Neuron (in vitro differentiated cells): ENCODE data around the gene SCN2A.

ENCODE experiments used
- H2AFZ ChIP-seq: one replicate; pipeline ENCODE4 v1.6.1; 2013; ENCODE audit warnings: low read depth, mild to moderate bottlenecking, inconsistent platforms, low read length, moderate library complexity
- H3K27me3 ChIP-seq: one replicate; pipeline ENCODE4 v1.6.1; 2013; ENCODE audit warnings: low read length; ENCODE audit not compliant: insufficient read depth
- H3K36me3 ChIP-seq: one replicate; pipeline ENCODE4 v1.6.1; 2013; ENCODE audit warnings: low read length; ENCODE audit not compliant: insufficient read depth
- H3K4me1 ChIP-seq: one replicate; pipeline ENCODE4 v1.6.1; 2013; ENCODE audit warnings: low read length; ENCODE audit not compliant: insufficient read depth
- H3K4me3 ChIP-seq: 2 replicates; pipeline ENCODE4 v1.5.1; 2013; ENCODE audit warnings: mild to moderate bottlenecking, low read length, moderate library complexity
- H3K9me3 ChIP-seq: one replicate; pipeline ENCODE4 v1.6.1; 2013; ENCODE audit warnings: low read length

The SCN2A gene

DNA sequence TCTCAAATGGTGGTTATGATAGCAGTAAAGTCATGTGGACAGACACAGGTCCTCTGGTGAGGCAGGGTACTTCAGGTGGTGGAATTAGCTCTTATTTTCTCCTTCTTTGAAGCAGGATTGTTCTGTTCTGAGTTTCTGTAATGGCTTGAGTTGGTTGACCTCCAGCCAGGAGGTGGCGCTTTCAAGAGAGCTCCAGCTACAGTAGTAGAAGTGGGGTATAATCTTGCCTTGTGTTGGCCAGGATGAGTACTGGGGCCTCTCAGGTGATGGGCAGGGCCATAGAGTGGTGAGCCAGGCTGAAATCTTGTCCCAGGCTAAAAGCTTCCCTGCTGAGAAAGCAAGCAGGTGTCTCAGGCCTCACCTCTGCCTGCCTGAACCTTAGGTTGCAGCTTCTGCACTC, 177.8 kb downstream of the SCN2A start:
- H3K9me3 ChIP-seq = no peaks in the 10 kb centered on the region
- no peak overlapping the region for H3K4me3 ChIP-seq
- H3K36me3 ChIP-seq = no peaks in the 10 kb centered on the region
- H2AFZ ChIP-seq = no peak overlapping the region
- no peaks in the 10 kb centered on the region for H3K27me3 ChIP-seq
- no peaks in the 10 kb centered on the region for H3K4me1 ChIP-seq

DNA sequence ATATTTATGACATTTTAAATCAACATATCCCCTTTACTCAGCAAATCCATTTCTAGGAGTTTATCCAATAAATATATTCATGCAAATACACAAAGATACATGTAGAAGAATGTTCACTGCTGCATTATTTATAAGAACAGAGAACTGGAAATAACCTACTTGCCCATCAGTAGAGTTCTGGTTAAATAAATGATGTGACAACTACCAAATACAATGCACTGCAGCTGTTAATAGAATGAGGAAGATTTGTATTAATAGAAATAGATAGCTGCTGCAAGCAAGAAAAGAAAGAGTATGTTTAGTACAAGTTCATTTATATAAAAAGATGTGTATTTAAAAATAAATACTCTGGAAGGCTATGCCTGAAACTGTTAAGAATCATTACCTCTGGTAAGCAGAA, 181.0 kb downstream of the SCN2A start:
- H3K9me3 ChIP-seq = peaks cover 5% of the 10 kb centered on the region
- no peak overlapping the region for H2AFZ ChIP-seq
- no peaks in the 10 kb centered on the region for H3K36me3 ChIP-seq
- no peak overlapping the region for H3K4me3 ChIP-seq
- H3K4me1 ChIP-seq = no peaks in the 10 kb centered on the region
- H3K27me3 ChIP-seq = no peaks in the 10 kb centered on the region

DNA sequence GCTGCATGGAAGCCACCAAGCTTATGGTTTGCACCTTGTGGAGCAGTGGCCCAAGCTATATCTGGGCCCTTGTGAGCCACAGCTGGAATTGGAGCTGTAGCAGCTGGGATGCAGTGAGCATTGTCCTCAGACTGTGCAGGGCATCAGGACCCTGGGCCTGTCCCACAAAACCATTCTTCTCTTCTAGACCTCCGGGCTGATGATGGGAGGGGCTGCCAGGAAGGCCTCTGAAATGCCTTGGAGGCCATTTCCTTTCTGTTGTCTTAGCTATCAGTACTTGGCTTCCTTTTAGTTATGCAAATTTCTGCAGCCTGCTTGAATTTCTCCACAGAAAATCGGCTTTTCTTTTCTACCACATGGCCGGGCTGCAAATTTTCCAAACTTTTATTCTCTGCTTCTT, 183.9 kb downstream of the SCN2A start:
- Histone ChIP-seq H3K9me3 (peaks cover 8% of the 10 kb centered on the region), H3K36me3 (no peaks in the 10 kb centered on the region), H3K27me3 (no peaks in the 10 kb centered on the region), H3K4me3 (no peak overlapping the region), H2AFZ (no peak overlapping the region), H3K4me1 (no peaks in the 10 kb centered on the region)

DNA sequence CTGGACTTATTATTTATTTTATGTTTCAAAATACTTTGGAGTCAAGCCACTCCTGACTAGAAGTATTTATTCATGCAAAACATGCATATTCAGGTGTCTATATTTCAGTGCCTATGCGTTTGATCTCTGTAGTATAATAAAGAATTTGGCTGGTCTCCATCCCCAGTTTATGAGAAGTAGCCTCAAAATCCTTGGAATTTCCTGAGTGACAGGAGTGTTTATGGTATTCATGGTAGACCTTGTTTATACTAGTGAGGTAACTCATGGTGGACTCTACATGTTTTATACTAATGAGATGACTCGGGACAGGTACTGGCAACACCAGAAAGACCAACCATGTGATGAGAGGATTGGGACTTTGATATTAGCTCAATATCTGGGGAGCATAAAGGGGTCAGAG, 186.3 kb downstream of the SCN2A start:
- Histone ChIP-seq H3K4me1 (no peaks in the 10 kb centered on the region), H3K27me3 (no peaks in the 10 kb centered on the region), H2AFZ (no peak overlapping the region), H3K36me3 (no peaks in the 10 kb centered on the region), H3K9me3 (peaks cover 8% of the 10 kb centered on the region), H3K4me3 (no peak overlapping the region)

DNA sequence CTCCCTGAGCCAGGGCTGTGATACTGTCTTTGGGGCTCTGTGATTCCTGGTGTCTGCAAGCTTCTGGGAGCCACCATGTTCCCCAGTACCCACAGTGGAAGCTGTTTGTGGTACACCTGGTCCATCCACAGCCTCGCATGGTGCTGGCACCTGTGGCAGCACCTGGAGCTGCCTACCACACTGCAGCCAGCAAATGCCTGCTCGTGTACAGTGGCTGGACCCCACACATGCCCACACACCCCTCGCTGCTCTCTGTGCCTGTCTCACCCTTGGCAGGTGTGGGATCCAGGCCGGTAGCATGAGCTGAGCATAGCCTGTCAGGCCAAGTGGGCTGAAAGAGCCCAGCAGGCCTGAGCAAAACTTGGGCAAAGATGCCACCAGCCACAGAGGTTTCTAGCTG, 188.5 kb downstream of the SCN2A start:
- peaks cover 6% of the 10 kb centered on the region for H3K9me3 ChIP-seq
- H2AFZ ChIP-seq = no peak overlapping the region
- H3K4me3 ChIP-seq = no peak overlapping the region
- no peaks in the 10 kb centered on the region for H3K27me3 ChIP-seq
- H3K4me1 ChIP-seq = peaks cover 2% of the 10 kb centered on the region
- H3K36me3 ChIP-seq = no peaks in the 10 kb centered on the region

DNA sequence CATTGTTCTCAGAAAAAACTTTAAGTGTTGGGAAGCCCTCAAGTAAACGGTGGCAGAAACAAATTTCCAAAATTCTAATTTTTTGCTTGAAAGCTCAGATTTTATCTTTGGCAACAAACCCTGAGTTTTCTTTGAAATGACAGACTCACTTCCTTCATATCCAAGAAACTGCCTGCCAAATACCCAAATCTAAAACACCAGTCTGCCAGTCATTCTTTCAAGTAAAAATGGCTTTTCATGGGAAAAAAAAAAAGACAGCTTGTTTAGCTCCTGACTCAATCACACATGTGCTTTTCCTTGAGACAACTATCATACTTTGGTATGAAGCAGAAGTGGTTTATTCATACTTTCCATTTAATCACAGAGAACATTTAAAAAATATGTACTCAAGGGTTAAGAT, 189.7 kb downstream of the SCN2A start:
- Histone ChIP-seq H3K27me3 (no peaks in the 10 kb centered on the region), H3K36me3 (no peaks in the 10 kb centered on the region), H2AFZ (no peak overlapping the region), H3K9me3 (peaks cover 3% of the 10 kb centered on the region), H3K4me3 (no peak overlapping the region), H3K4me1 (peaks cover 2% of the 10 kb centered on the region)

DNA sequence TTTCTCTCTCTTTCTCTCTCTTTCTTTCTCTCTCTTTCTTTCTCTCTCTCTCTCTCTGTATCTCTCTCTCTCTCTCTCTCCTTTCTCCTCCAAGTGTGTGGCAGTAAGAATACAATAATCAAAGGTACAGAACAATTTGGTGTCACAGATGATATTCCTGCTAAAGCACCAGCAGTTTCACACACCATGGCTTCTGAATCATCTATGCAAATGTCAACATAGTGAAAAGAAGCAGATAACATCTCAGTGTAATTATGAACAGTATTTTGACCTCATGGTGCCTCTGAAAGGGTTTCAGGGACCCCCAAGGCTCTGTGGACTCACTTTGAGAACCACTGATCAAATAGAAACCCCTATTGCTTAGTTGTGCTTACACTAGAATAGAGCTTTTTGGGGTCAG, 191.8 kb downstream of the SCN2A start:
- Histone ChIP-seq H3K4me3 (no peak overlapping the region), H3K27me3 (no peaks in the 10 kb centered on the region), H3K4me1 (peaks cover 2% of the 10 kb centered on the region), H3K9me3 (peaks cover 3% of the 10 kb centered on the region), H2AFZ (no peak overlapping the region), H3K36me3 (no peaks in the 10 kb centered on the region)

DNA sequence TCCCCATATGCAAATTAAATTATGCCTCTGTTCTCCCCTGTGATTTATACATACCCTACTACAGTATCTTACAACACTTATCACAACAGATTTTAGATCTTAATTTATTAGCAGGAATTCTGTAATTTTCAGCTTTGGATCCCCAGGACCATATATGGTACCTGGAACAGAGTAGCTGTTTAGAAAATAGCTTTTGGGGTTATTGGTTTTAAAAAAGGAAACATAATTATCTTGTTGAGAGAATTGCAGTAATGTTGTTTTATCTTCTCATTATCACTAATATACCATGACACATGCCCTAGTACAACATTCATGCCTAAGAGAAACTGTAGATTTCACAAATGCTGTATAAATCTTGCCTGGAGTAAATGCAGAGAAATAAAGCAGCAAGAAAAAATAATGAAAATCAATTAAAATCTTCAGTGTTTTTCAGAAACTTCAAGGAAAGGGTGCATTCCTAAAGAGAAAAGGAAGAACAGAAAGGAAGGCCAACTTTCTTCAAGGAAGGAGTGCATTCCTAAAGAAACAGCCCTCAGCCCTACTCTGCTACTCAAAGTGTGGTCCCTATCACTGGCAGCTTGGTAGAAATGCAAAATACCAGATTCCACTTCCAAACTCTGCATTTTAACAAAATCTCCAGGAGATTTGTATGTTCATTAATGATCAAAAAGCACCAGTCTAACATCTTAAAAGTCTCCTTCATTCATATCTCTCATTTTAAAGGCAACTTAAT, 193.2 kb downstream of the SCN2A start:
- Histone ChIP-seq H3K36me3 (no peaks in the 10 kb centered on the region), H3K9me3 (no peaks in the 10 kb centered on the region), H3K4me3 (no peak overlapping the region), H3K27me3 (no peaks in the 10 kb centered on the region), H2AFZ (no peak overlapping the region), H3K4me1 (peaks cover 2% of the 10 kb centered on the region)

DNA sequence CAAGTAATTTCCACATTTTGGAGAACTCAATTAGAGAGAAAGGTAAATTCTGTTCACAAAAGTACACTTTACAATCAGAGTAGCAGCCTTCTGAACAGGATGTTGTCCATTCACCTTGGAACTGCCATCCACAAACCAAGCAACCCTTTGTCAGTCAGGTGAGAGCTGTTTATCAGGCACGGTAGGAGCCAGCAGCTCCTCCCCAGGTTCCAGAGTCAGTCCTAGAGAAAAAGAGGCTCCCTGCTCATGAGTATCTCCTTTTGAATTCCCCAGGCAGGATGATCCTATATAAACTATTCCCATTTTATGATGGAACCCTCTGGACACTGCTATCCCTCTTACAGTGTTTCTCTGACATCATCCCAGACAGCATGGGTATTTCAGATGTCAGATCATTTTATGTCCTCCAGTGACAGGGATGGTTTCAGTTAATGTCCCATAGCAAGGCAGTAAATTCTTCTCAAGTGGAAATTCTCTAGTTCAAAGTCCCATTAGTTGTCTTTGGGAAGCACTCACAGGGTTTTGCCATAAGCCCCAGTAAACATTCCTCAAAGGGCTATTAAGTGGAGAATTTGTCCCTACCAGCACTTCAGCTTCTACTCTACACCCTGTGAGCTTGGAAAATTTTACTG, 195.8 kb downstream of the SCN2A start:
- no peak overlapping the region for H3K4me3 ChIP-seq
- H3K36me3 ChIP-seq = no peaks in the 10 kb centered on the region

DNA sequence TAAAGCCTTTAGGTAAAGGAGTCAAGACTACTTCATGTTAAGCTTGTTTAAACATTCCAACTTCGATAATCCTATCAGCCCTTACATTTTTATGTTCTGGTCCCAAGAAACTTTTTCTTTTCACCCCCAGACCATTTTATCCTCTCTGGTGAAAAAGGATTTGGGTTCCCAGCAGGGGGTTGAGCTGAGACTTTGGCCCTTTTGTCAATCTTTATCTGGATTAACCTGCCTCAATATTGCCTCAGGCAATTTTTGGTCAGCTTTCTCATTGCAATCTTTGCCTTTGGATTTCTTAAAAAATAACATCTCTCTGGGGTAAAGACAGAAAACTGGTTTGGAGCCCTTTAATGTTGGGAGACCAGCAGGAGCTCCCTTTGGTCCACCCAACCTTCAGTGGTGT, 196.4 kb downstream of the SCN2A start:
- Histone ChIP-seq H3K4me3 (no peak overlapping the region), H3K9me3 (no peaks in the 10 kb centered on the region), H3K27me3 (no peaks in the 10 kb centered on the region), H3K4me1 (peaks cover 12% of the 10 kb centered on the region), H3K36me3 (no peaks in the 10 kb centered on the region), H2AFZ (no peak overlapping the region)

More for the DNA sequence above, 195.8 kb downstream of the SCN2A start:
- H2AFZ ChIP-seq = no peak overlapping the region
- H3K27me3 ChIP-seq = no peaks in the 10 kb centered on the region
- H3K9me3 ChIP-seq = no peaks in the 10 kb centered on the region
- peaks cover 6% of the 10 kb centered on the region for H3K4me1 ChIP-seq

DNA sequence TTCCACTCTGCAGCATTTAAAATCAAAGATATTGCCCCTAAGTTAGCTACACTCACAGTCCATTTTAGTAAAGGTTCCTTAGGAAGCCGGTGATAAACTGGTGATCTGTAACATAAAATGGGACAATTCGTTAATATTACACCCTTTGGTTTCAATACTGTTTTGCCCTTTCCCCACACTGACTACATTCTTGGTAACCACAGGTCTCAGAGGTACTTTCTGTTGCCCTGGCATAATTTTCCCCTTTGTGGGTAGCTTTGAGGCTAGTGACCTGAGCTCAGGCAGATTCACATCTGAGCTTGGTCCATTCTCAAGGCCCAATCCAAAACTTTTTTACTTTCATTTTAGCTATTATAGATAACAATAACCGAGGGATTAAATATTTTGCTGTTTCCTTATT, 197.3 kb downstream of the SCN2A start:
- H3K36me3 ChIP-seq = no peaks in the 10 kb centered on the region
- H3K4me3 ChIP-seq = no peak overlapping the region
- H3K9me3 ChIP-seq = no peaks in the 10 kb centered on the region
- H3K27me3 ChIP-seq = no peaks in the 10 kb centered on the region
- no peak overlapping the region for H2AFZ ChIP-seq
- H3K4me1 ChIP-seq = peaks cover 15% of the 10 kb centered on the region

DNA sequence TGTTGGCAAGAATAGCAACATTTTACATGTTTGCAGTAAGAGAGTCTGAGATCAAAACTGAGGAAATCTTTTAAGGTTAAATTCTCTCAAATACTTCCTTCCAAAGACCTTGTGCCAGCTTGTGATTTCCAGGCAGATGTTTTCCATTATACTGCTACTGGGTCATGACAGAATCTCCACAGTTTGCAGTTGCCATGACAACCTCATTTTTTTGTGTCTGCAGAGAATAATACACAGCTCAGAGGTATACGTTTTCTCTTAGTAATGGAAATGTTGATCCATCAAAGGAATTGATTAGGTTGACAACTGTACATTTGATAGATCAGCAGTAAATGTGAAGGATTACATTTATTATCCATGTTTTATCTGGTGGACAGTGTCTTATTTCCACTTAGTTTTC, 201.2 kb downstream of the SCN2A start:
- Histone ChIP-seq H3K36me3 (no peaks in the 10 kb centered on the region), H3K4me3 (no peak overlapping the region)

More for the DNA sequence above, 201.2 kb downstream of the SCN2A start:
- H3K4me1 ChIP-seq = peaks cover 15% of the 10 kb centered on the region
- H2AFZ ChIP-seq = no peak overlapping the region
- no peaks in the 10 kb centered on the region for H3K9me3 ChIP-seq
- H3K27me3 ChIP-seq = no peaks in the 10 kb centered on the region
